HG02852 (cell line): ENCODE results near the gene SRGAP2B.
A peak's percentile ranks its signal among the peaks of the same experiment; 100 is the strongest.
"Not testable (repeated sequence)": the region's sequence is repeated elsewhere in the genome, so short reads cannot be mapped to it uniquely, and the experiment has no call there.

Experiments
- ATAC-seq: cut with Tn5 transposase; IDR thresholded peaks from one replicate; pipeline ENCODE4 v1.9.1; 2021; ENCODE audit warnings: mild to moderate bottlenecking, moderate library complexity; ENCODE audit not compliant: unreplicated experiment

SRGAP2B gene

GRCh38 chr1:144917154-144918026 is 177.7 kb downstream of the SRGAP2B start:
- ATAC-seq, result not testable (repeated sequence)

DNA sequence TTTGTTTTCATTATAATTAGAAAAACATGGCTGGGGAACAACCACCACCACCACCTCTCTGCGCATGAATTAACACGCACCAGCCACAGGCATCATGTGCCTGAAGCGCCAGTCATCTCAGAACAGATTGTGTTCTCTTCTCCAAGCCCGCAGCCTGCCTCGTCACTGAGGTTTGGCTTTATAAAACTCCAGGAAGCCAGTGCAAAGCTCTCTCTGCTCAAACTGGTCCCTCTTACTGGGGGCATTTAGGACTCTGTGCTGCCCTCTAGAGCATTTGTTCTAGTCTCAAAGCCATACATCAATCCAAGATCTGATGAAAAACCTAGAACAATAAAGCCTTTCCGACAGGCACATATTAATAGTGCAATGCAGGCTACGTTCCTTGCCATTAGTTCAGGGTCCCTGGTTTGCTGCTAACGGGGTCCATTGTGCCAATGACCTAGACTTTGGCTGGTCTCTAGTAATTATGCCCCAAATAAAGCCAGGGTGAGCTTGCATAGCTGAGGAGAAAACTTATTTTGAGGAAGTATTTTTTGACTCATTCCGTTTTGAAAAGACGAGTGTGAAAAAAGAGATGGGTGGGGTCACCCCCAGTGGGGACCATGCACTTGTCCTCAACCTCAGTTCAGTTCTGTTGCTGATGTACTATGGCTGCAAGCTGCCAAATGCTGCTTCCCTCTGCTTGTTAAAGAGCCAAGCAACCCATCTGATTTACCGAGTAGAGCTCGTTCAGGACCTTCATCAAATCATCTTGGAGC is 181.0 kb downstream of the SRGAP2B start:
- ATAC-seq, result peak; percentile 87

GRCh38 chr1:144913458-144913857 is 181.7 kb downstream of the SRGAP2B start:
- not testable (repeated sequence) for ATAC-seq

DNA sequence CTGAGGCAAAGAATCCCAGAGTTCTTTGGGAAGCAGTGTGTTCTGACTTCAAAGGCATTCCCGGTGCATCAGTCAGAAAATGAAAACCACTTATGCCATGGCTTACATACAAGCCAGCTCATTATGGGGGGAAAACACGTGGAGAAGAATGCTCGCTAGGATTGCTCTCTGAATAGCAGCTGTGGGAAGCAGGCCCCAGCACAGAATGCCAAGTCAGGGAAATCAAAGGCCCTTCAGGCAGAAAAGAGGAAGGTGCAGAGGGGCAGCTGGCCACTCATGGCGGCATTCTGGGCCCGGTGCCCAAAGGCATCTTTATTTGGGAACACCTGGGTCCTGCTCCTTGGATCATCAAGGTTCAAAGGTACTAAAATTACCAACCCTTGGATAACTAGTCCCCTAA is 184.4 kb downstream of the SRGAP2B start:
- ATAC-seq, result not testable (repeated sequence)

- not testable (repeated sequence) for ATAC-seq
Observed at GRCh38 chr1:144900841-144901240, 194.3 kb downstream of the SRGAP2B start.

DNA sequence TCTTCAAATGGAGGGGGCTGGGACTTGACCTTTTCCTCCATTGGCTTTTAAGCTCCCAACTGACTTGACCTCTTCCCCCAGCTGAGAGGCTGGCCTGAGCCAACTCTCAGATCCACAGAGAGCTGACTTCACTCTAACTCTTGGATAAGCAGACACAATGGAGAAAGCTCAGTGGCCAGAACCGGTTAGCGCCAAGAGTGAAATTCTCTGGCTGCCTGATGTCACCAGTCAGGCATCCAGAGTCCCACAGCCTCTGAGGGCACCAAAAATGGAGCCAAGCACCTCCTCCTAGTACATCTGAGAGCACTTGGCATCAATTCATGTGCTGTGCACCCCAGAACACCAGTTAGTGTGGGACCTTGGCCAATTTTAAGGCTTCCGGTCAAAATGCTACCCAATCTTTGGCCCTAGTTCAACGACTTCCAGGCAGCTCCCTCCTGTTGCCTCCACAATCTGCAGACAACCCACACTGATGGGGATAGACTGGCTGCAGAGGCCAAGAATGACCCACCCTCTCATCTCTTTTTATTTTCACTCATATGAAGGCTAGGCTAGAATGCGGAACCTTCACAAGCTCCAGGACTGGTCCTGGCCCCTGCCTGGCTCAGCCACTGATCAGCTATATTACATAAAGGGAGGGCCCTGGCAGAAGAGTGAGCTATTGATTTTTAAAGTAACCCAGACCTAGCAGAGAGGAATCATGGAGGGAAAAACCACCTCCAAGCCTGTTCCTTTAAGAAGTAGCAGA is 200.5 kb downstream of the SRGAP2B start:
- not testable (repeated sequence) for ATAC-seq

DNA sequence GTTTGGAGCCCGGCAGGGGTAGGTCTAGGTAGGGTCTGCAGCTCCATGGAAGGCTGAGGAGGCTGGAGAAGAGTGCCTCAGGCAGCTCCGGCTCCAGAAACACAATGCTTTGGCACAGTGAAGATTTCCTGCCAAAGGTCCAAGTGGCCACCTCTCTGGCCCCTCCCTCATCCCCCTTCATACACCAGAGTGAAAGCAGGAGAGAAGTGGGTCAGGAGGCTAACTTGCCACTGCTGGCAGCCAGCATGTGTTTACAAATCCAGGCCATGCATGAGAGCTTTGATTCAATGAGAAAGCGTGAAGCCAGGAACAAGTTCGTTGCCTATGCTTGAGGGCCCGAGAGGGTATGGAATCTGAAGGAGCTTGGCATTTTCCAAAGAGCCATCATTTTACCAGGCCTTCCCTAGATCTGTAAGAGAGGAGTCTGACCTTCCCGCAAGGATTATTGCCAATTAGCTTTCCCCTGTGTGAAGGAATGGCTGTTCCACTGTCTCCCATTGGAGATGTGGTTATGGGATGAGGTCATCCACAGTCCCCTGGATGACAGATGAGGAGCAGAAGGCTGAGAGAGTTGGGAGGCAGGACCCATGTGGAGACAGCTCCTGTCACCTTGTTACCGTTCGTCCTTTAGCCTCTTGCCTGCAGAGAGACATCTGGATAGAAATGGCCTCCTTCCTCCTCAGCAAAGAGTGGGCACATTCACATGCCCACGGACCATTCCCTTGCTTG is 201.3 kb downstream of the SRGAP2B start:
- not testable (repeated sequence) for ATAC-seq

- not testable (repeated sequence) for ATAC-seq
Observed at GRCh38 chr1:144893062-144893461, 202.1 kb downstream of the SRGAP2B start.

GRCh38 chr1:144889450-144890115 is 205.5 kb downstream of the SRGAP2B start:
- not testable (repeated sequence) for ATAC-seq

- ATAC-seq, result not testable (repeated sequence)
Observed at GRCh38 chr1:144883022-144883421, 212.1 kb downstream of the SRGAP2B start.

GRCh38 chr1:144882343-144882742 is 212.8 kb downstream of the SRGAP2B start:
- ATAC-seq, result not testable (repeated sequence)

DNA sequence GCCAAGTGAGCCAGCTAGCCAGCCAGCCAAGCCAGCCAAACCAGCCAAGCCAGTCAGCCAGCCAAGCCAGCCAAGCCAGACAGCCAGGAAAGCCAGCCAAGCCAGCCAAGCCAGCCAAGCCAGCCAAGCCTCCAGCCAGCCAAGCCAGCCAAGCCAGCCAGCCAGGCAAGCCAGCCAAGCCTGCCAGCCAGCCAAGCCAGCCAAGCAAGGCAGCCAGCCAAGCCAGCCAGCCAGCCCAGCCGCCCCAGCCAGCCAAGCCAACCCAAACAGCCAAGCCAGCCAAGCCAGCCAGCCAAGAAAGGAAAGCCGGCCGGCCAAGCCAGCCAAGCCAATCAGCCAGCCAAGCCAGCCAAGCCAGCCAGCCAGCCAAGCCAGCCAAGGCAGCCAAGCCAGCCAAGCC is 236.5 kb downstream of the SRGAP2B start:
- not testable (repeated sequence) for ATAC-seq
